Smooth muscle cell (in vitro differentiated cells): ENCODE results near the gene PHKG2. TPM values are rescaled to one million over a fixed set of nuclear protein-coding genes. Genes with fewer than 3 reads are reported as not detected.

Experiments used
- DNase-seq: peaks from one replicate; lab custom pipeline; 2025; ENCODE audit not compliant: unreplicated experiment; lab: John Stamatoyannopoulos, UW
- H2AFZ ChIP-seq: fragments of 200-600 bp; sonication (generic); 2 replicates; pipeline ENCODE4 v1.6.0; 2016; ENCODE audit warnings: antibody characterized with exemption, low read depth, mild to moderate bottlenecking
- H3F3A ChIP-seq: fragments of 200-600 bp; sonication (generic); 2 replicates; pipeline ENCODE4 v1.6.0; 2017; ENCODE audit warnings: antibody characterized with exemption, low read depth
- H3K27ac ChIP-seq: fragments of 200-600 bp; sonication (generic); 2 replicates; pipeline ENCODE4 v1.5.1; 2016; ENCODE audit warnings: low read depth, mild to moderate bottlenecking
- H3K27me3 ChIP-seq: fragments of 200-600 bp; sonication (generic); 2 replicates; pipeline ENCODE4 v1.6.1; 2016; ENCODE audit warnings: low read depth, mild to moderate bottlenecking
- H3K36me3 ChIP-seq: fragments of 200-600 bp; sonication (generic); 2 replicates; pipeline ENCODE4 v1.5.1; 2016; ENCODE audit warnings: low read depth
- H3K4me1 ChIP-seq: fragments of 200-600 bp; sonication (generic); 2 replicates; pipeline ENCODE4 v1.5.1; 2016; ENCODE audit warnings: low read depth
- H3K4me2 ChIP-seq: fragments of 200-600 bp; sonication (generic); 2 replicates; pipeline ENCODE4 v1.6.0; 2016; ENCODE audit warnings: mild to moderate bottlenecking
- H3K4me3 ChIP-seq: fragments of 200-600 bp; sonication (generic); 2 replicates; pipeline ENCODE4 v1.5.1; 2016; ENCODE audit warnings: mild to moderate bottlenecking
- H3K79me2 ChIP-seq: fragments of 200-600 bp; sonication (generic); 2 replicates; pipeline ENCODE4 v1.6.0; 2016; ENCODE audit warnings: low read depth, mild to moderate bottlenecking
- H3K9ac ChIP-seq: fragments of 200-600 bp; sonication (generic); 2 replicates; pipeline ENCODE4 v1.6.0; 2016; ENCODE audit warnings: low read depth
- H3K9me3 ChIP-seq: fragments of 200-600 bp; sonication (generic); replicated peaks from 2 replicates; pipeline ENCODE4 v1.5.1; 2016; ENCODE audit warnings: low read depth
- H4K20me1 ChIP-seq: fragments of 200-600 bp; sonication (generic); 2 replicates; pipeline ENCODE4 v1.6.0; 2016; ENCODE audit warnings: low read depth
- CTCF ChIP-seq: fragments of 200-600 bp; sonication (generic); IDR thresholded peaks from 2 replicates; pipeline ENCODE4 v1.5.1; 2017; ENCODE audit warnings: borderline replicate concordance, mild to moderate bottlenecking, antibody characterized with exemption; ENCODE audit not compliant: insufficient read depth, poor library complexity, severe bottlenecking
- WGBS: methylation state at CpG from one replicate; pipeline ENCODE4 v1.1.7; 2016; ENCODE audit warnings: low lambda C conversion rate; 5-methylcytosine and 5-hydroxymethylcytosine counted together
- polyA plus RNA-seq: library from polyadenylated mRNA; unstranded; fragments of >200 nt; fragmentation: Nextera tagmentation; extraction: Ambion mirVana; gene quantifications from 2 replicates; pipeline ENCODE4 v1.2.1, GENCODE V29; 2016
- total RNA-seq: library from RNA; depleted of rRNA; stranded (reverse); fragments of >200 nt; gene quantifications from 2 replicates; pipeline ENCODE4 v1.2.3, GENCODE V29; 2014

The PHKG2 gene
- total and polyA plus RNA-seq, 2 experiments from 2014 or later, result 24.9 to 39.1 TPM

DNA sequence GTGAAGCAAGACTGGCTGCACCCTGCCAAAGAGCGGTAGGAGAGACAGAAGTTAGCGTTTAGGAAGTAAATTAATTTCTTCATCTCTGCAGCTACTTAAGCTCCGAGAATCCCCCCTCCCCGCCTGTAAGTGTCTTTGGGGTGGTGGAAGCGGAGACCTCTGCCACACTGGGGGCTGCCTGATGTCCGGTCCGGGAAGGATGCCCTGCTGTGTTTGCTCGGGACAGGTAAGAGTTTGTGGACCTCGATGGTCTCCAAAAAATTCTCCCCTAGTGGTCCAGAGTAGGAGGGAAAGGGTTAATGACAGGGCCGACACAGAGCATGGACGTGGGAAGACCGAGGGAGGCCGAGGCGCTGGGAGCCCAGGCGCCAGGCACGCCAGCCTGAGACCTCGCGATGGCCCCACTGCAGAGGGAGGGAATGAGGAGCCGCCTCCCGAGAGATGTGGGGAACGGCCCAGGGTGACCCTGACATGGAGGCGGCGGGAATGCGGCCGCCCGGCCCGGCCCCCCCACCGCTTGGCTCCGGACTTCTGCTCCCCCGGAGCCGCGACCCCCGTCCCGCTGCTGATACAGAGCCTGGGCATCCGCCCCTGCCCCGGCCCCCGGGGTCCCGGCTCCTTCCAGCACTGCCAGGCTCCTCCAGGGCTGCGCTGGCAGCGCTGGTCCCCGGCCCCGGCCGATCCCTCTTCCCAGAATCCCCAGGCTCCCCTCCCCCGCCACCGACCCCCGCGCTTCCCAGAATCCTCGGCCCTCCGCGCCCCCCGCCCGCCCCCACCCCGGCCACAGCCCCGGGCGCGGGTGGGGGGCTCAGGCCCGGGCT lies 38.1 kb downstream of the PHKG2 start:
- no peak for TF ChIP-seq CTCF
- H3F3A ChIP-seq, result no peaks in the 10 kb centered on the region
- H4K20me1 ChIP-seq, result peaks cover 11% of the 10 kb centered on the region
- H3K4me2 ChIP-seq, result peak overlapping the region; percentile 94
- peak overlapping the region; percentile 83 for H2AFZ ChIP-seq
- peak overlapping the region; percentile 79 for H3K27ac ChIP-seq
- DNase-seq, result peak; percentile 43
- H3K9me3 ChIP-seq, result no peaks in the 10 kb centered on the region
- peak overlapping the region; percentile 93 for H3K9ac ChIP-seq
- H3K4me3 ChIP-seq, result peak overlapping the region; percentile 99
- 17% methylated on average over 20 of the region's 57 CpGs for WGBS
- peaks cover 14% of the 10 kb centered on the region for H3K4me1 ChIP-seq
- no peaks in the 10 kb centered on the region for H3K27me3 ChIP-seq
- peaks cover 32% of the 10 kb centered on the region for H3K79me2 ChIP-seq
- no peaks in the 10 kb centered on the region for H3K36me3 ChIP-seq

GRCh38 chr16:30786936-30787612 lies 38.8 kb downstream of the PHKG2 start, which contains the start of gene ZNF629:
ZNF629 (minus strand) TSS chr16:30787205; CDS start chr16:30784482, 2,723 bp downstream.
- Histone ChIP-seq H3K79me2 (peaks cover 32% of the 10 kb centered on the region), H3K4me1 (peaks cover 14% of the 10 kb centered on the region), H3K27me3 (no peaks in the 10 kb centered on the region), H4K20me1 (peaks cover 11% of the 10 kb centered on the region), H3K36me3 (no peaks in the 10 kb centered on the region), H3K4me3 (peak within 1 kb of the TSS; percentile 99), H3K9ac (peak within 1 kb of the TSS; percentile 93), H3K4me2 (peak within 1 kb of the TSS; percentile 94), H3F3A (no peaks in the 10 kb centered on the region), H3K9me3 (no peaks in the 10 kb centered on the region), H3K27ac (peak within 1 kb of the TSS; percentile 79), H2AFZ (peak within 1 kb of the TSS; percentile 83)
- DNase-seq, result peak; percentile 38
- WGBS, result 2% methylated on average over 34 of the region's 37 CpGs
- no peak for TF ChIP-seq CTCF

DNA sequence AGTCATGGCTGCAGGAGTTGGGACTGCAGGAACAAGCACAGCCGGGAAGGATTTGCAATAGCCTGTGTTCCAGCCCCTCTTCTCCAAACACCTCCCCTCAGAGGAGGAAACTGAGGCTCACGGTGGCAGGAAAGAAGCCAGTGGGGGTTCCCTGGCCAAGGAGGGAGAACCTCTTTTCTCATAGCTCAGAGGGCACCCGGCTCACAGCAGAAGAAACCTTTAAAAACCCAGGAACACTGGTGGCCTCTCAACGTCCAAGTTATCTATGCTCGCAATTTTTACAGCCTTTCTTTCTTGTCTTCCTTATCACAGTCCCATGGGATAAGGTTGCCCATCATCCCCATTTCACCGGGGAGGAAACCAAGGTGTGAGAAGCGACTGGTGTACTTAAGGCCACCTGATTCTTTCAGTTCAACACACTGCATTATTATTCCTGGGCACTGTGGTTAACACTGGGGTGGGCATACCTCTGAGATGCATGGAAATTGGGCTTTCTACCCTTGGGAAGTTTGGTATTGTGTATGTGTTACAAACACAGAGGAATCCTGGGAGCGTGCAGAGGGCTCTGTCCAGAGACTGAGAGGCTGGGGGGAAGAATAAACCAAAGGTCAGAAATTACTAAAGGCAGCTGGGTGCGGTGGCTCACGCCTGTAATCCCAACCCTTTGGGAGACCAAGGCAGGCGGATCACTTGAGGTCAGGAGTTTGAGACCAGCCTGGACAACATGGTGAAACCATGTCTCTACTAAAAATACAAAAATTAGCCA lies 39.6 kb downstream of the PHKG2 start:
- Histone ChIP-seq H3K36me3 (no peaks in the 10 kb centered on the region), H3K27ac (peak overlapping the region; percentile 79), H2AFZ (peak overlapping the region; percentile 83), H4K20me1 (peaks cover 11% of the 10 kb centered on the region), H3K9me3 (no peaks in the 10 kb centered on the region), H3K4me3 (peak overlapping the region; percentile 99), H3K9ac (peak overlapping the region; percentile 93), H3K79me2 (peaks cover 32% of the 10 kb centered on the region), H3K4me2 (peak overlapping the region; percentile 94), H3F3A (no peaks in the 10 kb centered on the region), H3K4me1 (peaks cover 14% of the 10 kb centered on the region), H3K27me3 (no peaks in the 10 kb centered on the region)
- 49% methylated on average over 11 of the region's 11 CpGs for WGBS
- TF ChIP-seq CTCF, result no peak
- DNase-seq, result no peak
